ENCODE results near the gene RABL6.
A peak's percentile ranks its signal among the peaks of the same experiment; 100 is the strongest.
"Not testable (repeated sequence)": the region's sequence is repeated elsewhere in the genome, so short reads cannot be mapped to it uniquely, and the experiment has no call there.

Gene RABL6

GRCh38 chr9:136807281-136808074 is at the start of gene RABL6:
TSS of gene RABL6 (plus strand) at chr9:136807948. CDS start at chr9:136808197, 249 bp downstream.
- DNase-seq: peak; percentile 64

GRCh38 chr9:136759001-136759400 is 48.7 kb upstream of the RABL6 start:
- no peak for DNase-seq

- no peak for DNase-seq
These were observed 48.1 kb upstream of the RABL6 start for GRCh38 chr9:136759436-136760325.

GRCh38 chr9:136760424-136760823 is 47.3 kb upstream of the RABL6 start:
- no peak for DNase-seq

GRCh38 chr9:136760834-136761544 is 46.8 kb upstream of the RABL6 start:
- DNase-seq: peak; percentile 66 to 70

GRCh38 chr9:136761545-136761981 is 46.2 kb upstream of the RABL6 start:
- DNase-seq: no peak

GRCh38 chr9:136762221-136762691 is 45.5 kb upstream of the RABL6 start:
- DNase-seq: no peak

- no peak for DNase-seq
These were observed 44.7 kb upstream of the RABL6 start for GRCh38 chr9:136762915-136763648.

- no peak for DNase-seq
These were observed 44.1 kb upstream of the RABL6 start for GRCh38 chr9:136763649-136764035.

GRCh38 chr9:136764301-136764891 is 43.4 kb upstream of the RABL6 start, which contains the start of gene LCN15:
TSS of gene LCN15 (minus strand) at chr9:136764518. CDS start at chr9:136764488, 30 bp downstream.
- DNase-seq: no peak

GRCh38 chr9:136765041-136765440 is 42.7 kb upstream of the RABL6 start:
- no peak for DNase-seq

- not testable (repeated sequence) for DNase-seq
These were observed 41.9 kb upstream of the RABL6 start for GRCh38 chr9:136765745-136766409.

GRCh38 chr9:136766410-136767120 is 41.2 kb upstream of the RABL6 start:
- DNase-seq: peak; percentile 24 to 28

- DNase-seq: peak; percentile 63 to 79
These were observed 38.0 kb upstream of the RABL6 start for GRCh38 chr9:136769710-136770191.

GRCh38 chr9:136771907-136772415 is 35.8 kb upstream of the RABL6 start:
- no peak for DNase-seq

GRCh38 chr9:136773386-136774044 is 34.2 kb upstream of the RABL6 start:
- peak; percentile 61 to 77 for DNase-seq

GRCh38 chr9:136774416-136775045 is 33.2 kb upstream of the RABL6 start:
- no peak for DNase-seq

GRCh38 chr9:136775191-136775590 is 32.6 kb upstream of the RABL6 start:
- no peak for DNase-seq

- no peak for DNase-seq
These were observed 30.8 kb upstream of the RABL6 start for GRCh38 chr9:136776947-136777346.

Data from Kasumi-1 (cell line).